Measurements from ENCODE around the gene MGMT. TPM values are rescaled to one million over a fixed set of nuclear protein-coding genes. Genes with fewer than 3 reads are reported as not detected.
A peak's percentile ranks its signal among the peaks of the same experiment; 100 is the strongest.

The MGMT gene
- total RNA-seq, 2 donors from 2014 or later, result 14.6 to 17.2 TPM

DNA sequence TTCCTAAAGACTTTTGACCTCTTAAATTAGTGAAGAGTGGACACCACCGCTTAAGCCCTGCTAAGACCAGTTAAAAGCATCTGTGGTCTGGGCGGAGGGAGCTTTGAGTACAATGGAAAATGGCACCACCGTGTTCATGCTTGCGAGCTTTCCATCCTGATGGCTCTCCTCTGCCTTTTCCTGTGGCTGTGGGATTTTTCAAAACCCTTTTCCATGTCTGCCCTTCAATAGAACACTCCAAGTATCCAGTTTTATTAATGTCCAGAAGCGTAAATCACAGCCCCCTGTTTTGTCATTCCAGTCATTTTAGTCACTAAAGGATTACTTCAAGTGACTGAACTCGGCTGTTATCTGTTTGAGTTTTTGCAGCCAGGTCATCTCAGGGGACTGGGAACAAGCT, 181.8 kb downstream of the MGMT start:
- no peaks in the 10 kb centered on the region for H3K9me3 ChIP-seq (ENCODE audit: control insufficient read depth, low read length, poor library complexity, severe bottlenecking)
- H3K4me3 Mint-ChIP-seq, result no peak overlapping the region
- DNase-seq (no peak), ATAC-seq (no peak)
- no peak overlapping the region for H3K27ac Mint-ChIP-seq
- peaks cover 2% of the 10 kb centered on the region for H3K4me1 Mint-ChIP-seq
- no peaks in the 10 kb centered on the region for H3K27me3 Mint-ChIP-seq
- peaks cover 2% of the 10 kb centered on the region for H3K36me3 Mint-ChIP-seq (ENCODE audit: low read depth)

DNA sequence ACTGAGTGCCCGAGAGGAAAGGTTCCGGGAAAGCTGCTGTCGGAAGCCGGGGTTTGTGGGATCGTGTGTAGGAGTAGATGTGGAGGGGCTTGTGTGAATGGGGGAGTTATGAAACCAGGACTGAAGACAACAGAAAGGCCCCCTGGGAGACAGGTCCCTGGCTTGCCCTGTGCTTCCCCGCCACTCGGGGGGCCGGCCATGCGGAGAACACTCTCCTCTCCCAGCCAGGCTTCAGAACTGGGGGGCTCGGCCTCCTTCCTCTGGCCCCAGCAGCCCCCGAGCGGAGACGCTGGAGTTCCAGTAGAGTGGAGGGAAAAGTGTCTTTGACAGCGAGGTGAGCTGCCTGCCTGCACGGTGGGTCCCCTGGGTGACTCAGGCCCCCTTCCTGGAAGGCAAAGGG, 185.0 kb downstream of the MGMT start:
- H3K27me3 Mint-ChIP-seq, result no peaks in the 10 kb centered on the region
- H3K36me3 Mint-ChIP-seq (ENCODE audit: low read depth), result peaks cover 2% of the 10 kb centered on the region
- no peak for DNase-seq
- peaks cover 2% of the 10 kb centered on the region for H3K4me1 Mint-ChIP-seq
- H3K4me3 Mint-ChIP-seq, result no peak overlapping the region
- H3K27ac Mint-ChIP-seq, result no peak overlapping the region
- no peak for ATAC-seq
- no peaks in the 10 kb centered on the region for H3K9me3 ChIP-seq (ENCODE audit: control insufficient read depth, low read length, poor library complexity, severe bottlenecking)

DNA sequence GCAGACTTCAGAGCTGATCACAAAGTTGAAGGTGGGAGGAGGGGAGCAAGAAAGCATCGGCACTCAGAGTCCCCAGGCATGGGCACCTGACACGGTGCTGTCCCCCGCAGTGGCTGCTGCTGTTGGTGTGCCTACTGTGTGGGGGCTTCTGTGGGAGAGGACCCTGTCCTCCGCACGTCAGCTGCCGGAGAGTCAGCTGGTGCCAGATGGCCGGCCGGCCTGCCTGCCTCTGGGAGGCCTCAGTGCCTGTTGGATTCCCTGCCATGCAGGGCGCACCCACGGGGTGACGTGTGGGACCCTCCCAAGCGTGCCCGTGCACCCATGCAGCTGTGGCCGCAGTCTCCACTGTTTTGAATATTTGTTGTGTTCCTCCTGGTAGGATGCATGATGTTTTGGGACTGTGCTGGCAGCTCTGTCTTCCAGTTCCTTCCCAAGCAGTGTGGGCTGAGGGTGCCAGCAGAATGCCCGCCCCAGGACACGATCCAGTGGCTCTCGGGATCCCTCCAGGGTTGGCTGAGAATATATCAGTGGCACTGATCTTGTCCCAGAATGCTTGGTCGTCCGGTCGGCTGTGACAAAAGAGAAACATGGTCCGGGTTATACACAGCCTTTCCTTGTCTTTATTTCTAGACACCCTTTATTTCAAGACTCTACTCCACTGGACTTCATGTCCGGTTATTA, 185.6 kb downstream of the MGMT start:
- no peak overlapping the region for H3K27ac Mint-ChIP-seq
- no peak for DNase-seq
- no peak overlapping the region for H3K4me3 Mint-ChIP-seq
- peaks cover 2% of the 10 kb centered on the region for H3K4me1 Mint-ChIP-seq
- no peaks in the 10 kb centered on the region for H3K9me3 ChIP-seq (ENCODE audit: control insufficient read depth, low read length, poor library complexity, severe bottlenecking)
- no peak for ATAC-seq
- no peaks in the 10 kb centered on the region for H3K27me3 Mint-ChIP-seq
- peaks cover 2% of the 10 kb centered on the region for H3K36me3 Mint-ChIP-seq (ENCODE audit: low read depth)

DNA sequence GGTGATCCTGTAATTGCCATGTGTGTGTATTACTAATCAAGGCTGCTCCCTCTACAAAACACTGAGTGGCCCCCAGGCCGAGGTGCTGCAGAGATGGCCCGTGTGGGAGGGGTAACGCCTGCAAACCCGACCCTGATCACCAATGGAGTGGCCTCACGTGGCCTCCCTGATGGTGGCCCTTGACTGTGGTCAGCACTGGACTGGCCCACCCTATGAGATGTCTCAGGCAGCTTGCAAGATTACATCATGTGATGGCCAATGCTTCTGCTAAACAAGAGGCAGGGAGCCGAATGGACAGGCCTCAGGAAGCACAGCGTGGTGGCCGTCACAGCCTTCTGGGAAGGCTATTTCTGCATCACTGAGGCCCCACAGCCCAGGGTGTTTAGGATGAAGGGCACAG, 186.4 kb downstream of the MGMT start:
- peaks cover 2% of the 10 kb centered on the region for H3K36me3 Mint-ChIP-seq (ENCODE audit: low read depth)

DNA sequence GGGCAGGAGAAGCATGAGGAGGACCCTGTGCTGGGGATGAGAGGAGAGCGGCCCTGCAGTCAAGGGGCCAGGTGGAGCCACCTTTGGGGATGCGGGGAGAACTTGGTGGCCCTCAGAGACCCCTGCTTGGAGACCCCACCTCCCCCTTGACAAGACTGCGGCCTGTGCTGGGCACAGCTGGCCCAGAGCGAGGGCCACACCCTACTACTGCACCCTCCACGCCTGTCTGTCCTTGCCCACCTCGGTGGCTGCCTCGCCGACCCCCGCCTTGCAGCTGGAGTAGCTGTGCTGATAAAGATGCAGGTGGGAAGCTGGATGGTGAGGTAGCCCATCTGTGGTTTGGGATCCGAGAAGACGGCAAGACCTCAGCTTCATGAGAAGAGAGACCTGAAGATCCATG, 186.8 kb downstream of the MGMT start:
- DNase-seq, result no peak
- Mint-ChIP-seq H3K27ac (no peak overlapping the region), H3K36me3 (ENCODE audit: low read depth) (peaks cover 2% of the 10 kb centered on the region), H3K4me1 (peaks cover 2% of the 10 kb centered on the region), H3K27me3 (no peaks in the 10 kb centered on the region), H3K4me3 (no peak overlapping the region)
- no peaks in the 10 kb centered on the region for H3K9me3 ChIP-seq (ENCODE audit: control insufficient read depth, low read length, poor library complexity, severe bottlenecking)
- no peak for ATAC-seq

More for the DNA sequence above, 186.4 kb downstream of the MGMT start:
- DNase-seq (no peak), ATAC-seq (no peak)
- H3K4me3 Mint-ChIP-seq, result no peak overlapping the region
- H3K4me1 Mint-ChIP-seq, result peaks cover 2% of the 10 kb centered on the region
- no peaks in the 10 kb centered on the region for H3K27me3 Mint-ChIP-seq
- H3K27ac Mint-ChIP-seq, result no peak overlapping the region
- H3K9me3 ChIP-seq (ENCODE audit: control insufficient read depth, low read length, poor library complexity, severe bottlenecking), result no peaks in the 10 kb centered on the region

DNA sequence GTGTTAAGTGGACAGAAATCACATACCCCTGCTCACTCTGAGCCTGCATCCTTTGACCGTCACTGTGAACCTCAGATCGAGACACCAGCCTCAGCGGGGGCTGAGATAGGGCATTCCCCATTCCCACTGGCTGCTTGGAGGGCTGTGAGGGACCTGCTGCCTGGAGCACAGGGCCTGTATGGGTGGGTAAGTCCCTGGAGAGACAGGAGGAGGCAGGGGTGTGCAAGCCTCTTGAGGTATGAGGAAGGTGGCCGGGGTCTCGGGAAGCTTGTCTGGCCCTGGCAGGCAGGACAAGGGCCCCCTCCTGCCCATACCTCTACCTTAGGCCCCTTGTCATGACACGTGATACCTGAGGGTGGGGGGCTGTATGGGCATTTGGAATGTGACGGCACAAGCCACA, 187.4 kb downstream of the MGMT start:
- no peaks in the 10 kb centered on the region for H3K9me3 ChIP-seq (ENCODE audit: control insufficient read depth, low read length, poor library complexity, severe bottlenecking)
- Mint-ChIP-seq H3K27ac (no peak overlapping the region), H3K36me3 (ENCODE audit: low read depth) (peaks cover 2% of the 10 kb centered on the region), H3K4me3 (no peak overlapping the region), H3K4me1 (peaks cover 2% of the 10 kb centered on the region), H3K27me3 (no peaks in the 10 kb centered on the region)
- no peak for ATAC-seq
- no peak for DNase-seq

DNA sequence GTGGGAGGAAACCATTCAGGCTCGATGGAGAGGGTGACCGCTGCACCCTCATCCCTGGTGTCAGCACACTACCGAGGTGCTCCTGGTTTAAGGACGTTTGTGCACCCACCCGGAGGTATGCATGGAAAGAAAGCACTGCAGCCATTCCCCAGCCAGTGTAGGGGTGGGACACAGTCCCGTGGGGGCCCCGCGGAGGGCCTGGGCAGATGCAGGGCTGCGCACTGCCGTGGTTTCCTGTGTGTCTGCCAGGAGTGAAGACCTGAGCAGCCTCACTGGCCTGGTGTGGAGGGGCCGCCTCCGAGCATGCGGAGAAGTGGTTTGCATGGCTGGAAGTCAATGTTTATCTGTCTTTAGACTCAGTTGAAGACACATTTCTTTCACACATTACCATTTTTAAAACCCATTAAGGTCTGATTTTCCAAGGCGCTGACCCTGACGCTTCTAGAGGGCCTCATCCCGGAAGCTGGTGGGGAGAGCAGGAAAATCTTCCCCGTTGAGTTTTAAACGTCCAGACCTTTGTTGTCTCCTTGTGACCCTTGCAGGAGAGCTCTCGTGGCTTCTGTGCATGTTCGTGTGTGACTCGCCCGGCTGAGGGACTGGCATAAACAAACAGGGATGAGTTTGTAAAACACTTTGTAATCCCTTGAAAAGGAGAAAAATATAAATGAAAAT, 188.1 kb downstream of the MGMT start:
- Mint-ChIP-seq H3K4me1 (peaks cover 2% of the 10 kb centered on the region), H3K4me3 (no peak overlapping the region), H3K27ac (no peak overlapping the region), H3K27me3 (no peaks in the 10 kb centered on the region), H3K36me3 (ENCODE audit: low read depth) (peaks cover 2% of the 10 kb centered on the region)
- ATAC-seq (no peak), DNase-seq (no peak)
- H3K9me3 ChIP-seq (ENCODE audit: control insufficient read depth, low read length, poor library complexity, severe bottlenecking), result no peaks in the 10 kb centered on the region

DNA sequence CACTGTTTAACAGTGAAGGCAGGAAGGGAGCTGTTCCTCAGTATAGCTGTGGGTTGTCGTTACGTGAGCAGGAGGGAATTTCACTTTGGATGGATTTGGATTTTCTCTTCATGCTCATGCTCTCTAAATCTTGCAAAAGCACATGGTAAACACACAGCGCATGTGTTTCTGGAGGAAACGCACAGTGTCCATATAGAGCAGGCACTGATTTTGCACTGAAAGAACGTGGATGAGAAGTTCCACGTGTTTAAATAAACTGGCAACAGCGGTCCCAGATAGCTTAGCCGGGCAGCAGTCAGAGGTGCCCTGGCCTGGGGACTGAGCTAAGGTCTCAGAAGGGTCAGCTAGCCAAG, 188.6 kb downstream of the MGMT start:
- ATAC-seq, result no peak
- Mint-ChIP-seq H3K27me3 (no peaks in the 10 kb centered on the region), H3K4me1 (peaks cover 2% of the 10 kb centered on the region), H3K4me3 (no peak overlapping the region), H3K27ac (peak overlapping the region; percentile 9), H3K36me3 (ENCODE audit: low read depth) (peaks cover 2% of the 10 kb centered on the region)
- no peaks in the 10 kb centered on the region for H3K9me3 ChIP-seq (ENCODE audit: control insufficient read depth, low read length, poor library complexity, severe bottlenecking)
- no peak for DNase-seq

DNA sequence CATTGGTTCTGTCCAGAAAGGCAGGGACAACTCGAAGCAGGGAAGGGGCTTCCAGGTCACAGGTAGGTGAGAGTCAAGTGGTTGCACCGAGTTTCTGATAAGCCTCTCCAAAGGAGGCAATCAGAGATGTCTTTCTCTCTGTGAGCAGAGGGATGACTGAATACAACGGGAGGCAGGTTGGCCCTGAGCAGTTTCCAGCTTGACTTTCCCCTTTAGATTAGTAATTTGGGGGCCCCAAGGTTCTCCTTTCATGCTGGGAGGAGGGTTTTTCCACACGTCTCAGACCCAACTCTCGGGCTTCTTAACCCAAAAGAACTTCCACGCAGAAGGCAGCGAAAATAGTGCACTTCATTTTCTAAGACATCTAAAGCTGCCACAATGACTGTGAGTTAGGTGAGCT, 189.6 kb downstream of the MGMT start:
- Mint-ChIP-seq H3K36me3 (ENCODE audit: low read depth) (peaks cover 2% of the 10 kb centered on the region), H3K27ac (no peak overlapping the region), H3K4me3 (no peak overlapping the region), H3K4me1 (peaks cover 2% of the 10 kb centered on the region), H3K27me3 (no peaks in the 10 kb centered on the region)
- DNase-seq (no peak), ATAC-seq (no peak)
- H3K9me3 ChIP-seq (ENCODE audit: control insufficient read depth, low read length, poor library complexity, severe bottlenecking), result no peaks in the 10 kb centered on the region

DNA sequence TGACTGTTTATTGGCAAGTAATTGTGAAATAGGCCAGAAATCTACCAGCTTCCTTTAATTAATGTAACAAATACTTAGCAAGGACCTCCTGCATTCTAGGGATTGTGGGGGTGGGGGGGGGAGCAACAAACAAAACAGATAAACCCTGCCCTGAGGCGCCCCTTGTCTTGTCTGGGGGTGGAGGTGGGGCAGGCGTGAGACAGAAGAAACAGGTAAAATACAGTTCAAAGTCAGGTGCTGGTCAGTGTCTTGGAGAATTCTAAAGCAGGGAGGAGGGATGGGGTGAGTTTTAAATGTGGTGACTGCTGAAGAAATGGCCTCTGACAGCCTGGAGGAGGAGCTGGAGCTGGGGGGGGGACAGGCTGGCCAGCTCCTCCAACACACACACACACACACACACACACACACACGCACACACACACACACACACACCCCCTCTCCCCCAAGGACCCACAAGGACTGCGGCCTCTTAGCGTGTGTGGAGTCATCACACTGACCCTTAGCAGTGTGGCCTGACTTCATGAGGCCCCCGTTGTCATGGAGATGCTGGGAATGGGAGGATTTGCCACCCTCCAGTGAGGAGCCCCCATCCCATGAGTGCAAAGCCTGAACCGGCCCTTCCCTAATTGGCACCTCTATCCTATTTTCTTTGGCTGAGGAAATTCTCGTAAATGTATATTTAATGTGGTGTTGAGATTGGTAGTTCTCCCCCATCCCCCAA, 190.4 kb downstream of the MGMT start:
- H3K4me3 Mint-ChIP-seq, result no peak overlapping the region
- no peak overlapping the region for H3K27ac Mint-ChIP-seq
- DNase-seq (no peak), ATAC-seq (no peak)
- no peaks in the 10 kb centered on the region for H3K27me3 Mint-ChIP-seq
- H3K9me3 ChIP-seq (ENCODE audit: control insufficient read depth, low read length, poor library complexity, severe bottlenecking), result no peaks in the 10 kb centered on the region
- H3K4me1 Mint-ChIP-seq, result peaks cover 2% of the 10 kb centered on the region
- peaks cover 2% of the 10 kb centered on the region for H3K36me3 Mint-ChIP-seq (ENCODE audit: low read depth)

DNA sequence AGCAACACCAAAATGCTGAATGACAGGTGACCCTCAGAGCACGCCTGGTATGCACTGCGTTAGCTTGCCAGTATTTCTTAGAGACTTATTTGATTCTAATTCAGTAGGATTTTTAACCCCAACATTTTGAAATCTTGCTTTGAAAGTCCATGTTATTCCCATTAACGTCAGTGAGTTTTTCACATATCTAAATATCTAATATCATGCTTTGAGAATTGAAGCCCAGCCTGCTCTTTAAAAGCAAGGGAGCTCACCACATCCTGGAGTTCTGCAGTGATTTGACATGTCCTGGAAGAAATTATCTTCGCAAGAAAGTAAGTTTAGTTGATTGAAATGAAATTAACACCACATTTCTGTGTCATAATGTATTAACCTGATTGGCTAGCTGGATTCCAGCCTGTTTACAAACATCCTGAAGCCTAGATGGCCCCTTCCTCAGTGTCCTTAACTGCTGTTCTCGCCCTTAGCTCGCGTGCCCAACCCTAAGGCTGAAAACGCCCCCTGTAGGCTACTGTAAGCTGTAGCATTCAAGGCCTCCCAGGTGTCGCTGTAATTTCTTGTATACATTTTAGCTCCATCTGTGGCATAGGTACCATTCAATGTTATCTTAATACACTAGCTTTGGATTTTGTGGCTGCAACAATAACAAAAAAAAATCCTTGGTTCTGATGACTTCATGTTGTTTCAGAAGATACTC, 191.5 kb downstream of the MGMT start:
- no peak overlapping the region for H3K27ac Mint-ChIP-seq
- DNase-seq (no peak), ATAC-seq (no peak)
- H3K9me3 ChIP-seq (ENCODE audit: control insufficient read depth, low read length, poor library complexity, severe bottlenecking), result no peaks in the 10 kb centered on the region
- H3K27me3 Mint-ChIP-seq, result no peaks in the 10 kb centered on the region
- peaks cover 1% of the 10 kb centered on the region for H3K4me1 Mint-ChIP-seq
- no peak overlapping the region for H3K4me3 Mint-ChIP-seq
- peaks cover 1% of the 10 kb centered on the region for H3K36me3 Mint-ChIP-seq (ENCODE audit: low read depth)

DNA sequence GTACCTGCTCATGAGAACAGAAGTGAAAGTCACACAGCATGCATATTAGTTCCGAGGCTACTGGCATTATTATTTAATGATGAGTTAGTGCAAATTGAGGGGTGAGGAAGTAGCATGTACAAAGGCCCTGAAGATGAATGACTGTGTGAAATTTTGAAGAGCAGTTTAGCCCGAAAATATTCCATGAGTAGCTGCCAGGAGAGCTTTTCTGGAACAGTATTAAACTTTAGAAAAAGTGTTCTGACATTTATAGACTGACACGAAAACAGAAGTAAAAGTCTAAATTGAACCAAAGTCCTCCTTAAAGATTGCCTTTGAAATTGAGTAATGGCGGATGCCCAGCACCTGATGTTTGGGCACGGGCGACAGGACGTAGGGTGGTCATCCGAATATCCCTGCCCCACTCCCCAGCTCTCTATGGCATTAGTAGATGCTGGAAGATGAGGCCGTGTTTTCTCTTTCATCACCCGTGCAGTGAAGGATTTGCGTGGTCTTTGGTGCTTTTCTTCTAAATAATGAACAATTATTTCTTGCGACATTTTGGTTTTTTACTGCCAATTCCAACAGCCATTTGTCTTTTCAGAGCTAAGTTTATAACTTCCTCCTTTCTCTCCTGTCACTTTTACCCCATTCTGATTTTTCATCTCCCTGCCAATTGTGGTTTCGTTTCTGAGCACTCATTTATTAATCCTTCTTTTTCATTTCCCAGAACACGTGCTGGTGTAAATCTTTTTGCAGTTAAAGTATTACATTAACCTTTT, 192.6 kb downstream of the MGMT start:
- Mint-ChIP-seq H3K4me1 (no peaks in the 10 kb centered on the region), H3K27me3 (no peaks in the 10 kb centered on the region), H3K27ac (no peak overlapping the region), H3K36me3 (ENCODE audit: low read depth) (no peaks in the 10 kb centered on the region), H3K4me3 (no peak overlapping the region)
- no peaks in the 10 kb centered on the region for H3K9me3 ChIP-seq (ENCODE audit: control insufficient read depth, low read length, poor library complexity, severe bottlenecking)
- ATAC-seq, result no peak
- no peak for DNase-seq

DNA sequence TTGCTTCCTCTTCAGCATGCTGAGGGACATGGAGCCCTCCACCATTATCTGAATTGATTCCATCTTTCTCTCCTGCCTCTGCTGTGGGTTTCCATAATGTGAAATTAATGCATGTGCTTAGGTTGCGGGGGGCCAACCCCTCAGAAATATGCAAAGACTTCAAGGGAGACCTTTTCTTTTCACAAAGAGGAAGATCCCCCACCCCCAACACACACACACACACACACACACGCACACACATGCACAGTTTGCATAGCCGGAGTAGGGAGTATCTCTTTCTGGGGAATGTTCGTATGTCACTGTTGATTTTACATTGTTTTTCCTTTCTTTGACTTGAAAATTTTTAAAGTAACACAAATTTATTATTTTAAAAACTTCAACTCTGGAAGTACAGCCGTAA, 193.5 kb downstream of the MGMT start:
- Mint-ChIP-seq H3K4me3 (no peak overlapping the region), H3K27ac (no peak overlapping the region), H3K4me1 (no peaks in the 10 kb centered on the region), H3K36me3 (ENCODE audit: low read depth) (no peaks in the 10 kb centered on the region), H3K27me3 (no peaks in the 10 kb centered on the region)
- no peaks in the 10 kb centered on the region for H3K9me3 ChIP-seq (ENCODE audit: control insufficient read depth, low read length, poor library complexity, severe bottlenecking)
- DNase-seq, result no peak
- ATAC-seq, result no peak
